ENCODE results near the gene P2RX4. TPM values are rescaled to one million over a fixed set of nuclear protein-coding genes. Genes with fewer than 3 reads are reported as not detected.

Gene P2RX4
- total and polyA plus RNA-seq, 4 donors: 16.5 to 32.1 (median 21.8) TPM

- TF ChIP-seq ZBTB33 (IDR thresholded peaks at IDR 0.05): no peak
- no peak for TF ChIP-seq RAD21 (IDR thresholded peaks at IDR 0.05)
- TF ChIP-seq HNF4A (conservative IDR thresholded peaks at IDR 0.05): no peak
- no peak for TF ChIP-seq EGR1 (IDR thresholded peaks at IDR 0.05; ENCODE audit: low read depth in 2 of 2)
- no peak for TF ChIP-seq RXRA (IDR thresholded peaks at IDR 0.05)
Measured at GRCh38 chr12:121245031-121245430, 35.1 kb downstream of the P2RX4 start (continued).

GRCh38 chr12:121245951-121246350 is 36.0 kb downstream of the P2RX4 start:
- Histone ChIP-seq H3K9me3 (ENCODE audit: control insufficient read depth in 4 of 4, low read length in 3 of 4) (no peaks in the 10 kb centered on the region), H3K27me3 (ENCODE audit: control insufficient read depth in 4 of 4, insufficient read depth in 4 of 4, low read length in 3 of 4) (no peaks in the 10 kb centered on the region), H3K9ac (ENCODE audit: low read depth in 1 of 2, low read length in 2 of 2) (no peak overlapping the region), H3K27ac (ENCODE audit: low read depth in 1 of 2, low read length in 2 of 2) (no peak overlapping the region), H3K4me3 (ENCODE audit: low read depth in 1 of 3, low read length in 3 of 3) (no peak overlapping the region), H3K36me3 (ENCODE audit: control insufficient read depth in 4 of 4, insufficient read depth in 3 of 4, low read depth in 1 of 4, low read length in 3 of 4) (peaks cover 10 to 73% (median 44%) of the 10 kb centered on the region in 4 donors), H3K4me1 (ENCODE audit: control insufficient read depth in 4 of 4, insufficient read depth in 4 of 4, low read length in 3 of 4) (peaks cover 0 to 2% (median 0%) of the 10 kb centered on the region in 4 donors)
- TF ChIP-seq NR2F2 (IDR thresholded peaks at IDR 0.05) (no peak), RXRA (IDR thresholded peaks at IDR 0.05) (no peak), YY1 (IDR thresholded peaks at IDR 0.05) (no peak), HNF4A (conservative IDR thresholded peaks at IDR 0.05) (no peak), RAD21 (IDR thresholded peaks at IDR 0.05) (no peak), ATF3 (IDR thresholded peaks at IDR 0.05) (no peak), FOXA1 (IDR thresholded peaks at IDR 0.05) (no peak)
- no peak for DNase-seq (ENCODE audit: low spot score)
- WGBS: 84% methylated on average over 7 of the region's 7 CpGs

GRCh38 chr12:121246893-121247557 is 37.1 kb downstream of the P2RX4 start:
- no peaks in the 10 kb centered on the region for H3K4me1 ChIP-seq (ENCODE audit: control insufficient read depth in 4 of 4, insufficient read depth in 4 of 4, low read length in 3 of 4)
- H3K27me3 ChIP-seq (ENCODE audit: control insufficient read depth in 4 of 4, insufficient read depth in 4 of 4, low read length in 3 of 4): no peaks in the 10 kb centered on the region
- 93% methylated on average over 16 of the region's 16 CpGs for WGBS
- H3K9me3 ChIP-seq (ENCODE audit: control insufficient read depth in 4 of 4, low read length in 3 of 4): no peaks in the 10 kb centered on the region
- no peak for DNase-seq (ENCODE audit: low spot score)
- H3K36me3 ChIP-seq (ENCODE audit: control insufficient read depth in 4 of 4, insufficient read depth in 3 of 4, low read depth in 1 of 4, low read length in 3 of 4): peaks cover 10 to 76% (median 49%) of the 10 kb centered on the region in 4 donors
- TF ChIP-seq MAX (IDR thresholded peaks at IDR 0.05): no peak
- no peak for TF ChIP-seq HNF4A (conservative IDR thresholded peaks at IDR 0.05)
- TF ChIP-seq CTCF (IDR thresholded peaks at IDR 0.05; ENCODE audit: low read depth, low read length, missing input control): no peak
- H3K4me3 ChIP-seq (ENCODE audit: low read depth in 1 of 3, low read length in 3 of 3): no peak overlapping the region
- H3K27ac ChIP-seq (ENCODE audit: low read depth in 1 of 2, low read length in 2 of 2): no peak overlapping the region
- H3K9ac ChIP-seq (ENCODE audit: low read depth in 1 of 2, low read length in 2 of 2): no peak overlapping the region

All from liver (tissue), 9 donors.